T-helper 22 cell (primary cell): Measurements from ENCODE around the gene SLX4IP.

Source experiments
- DNase-seq: peaks from one replicate; pipeline ENCODE4 v3.0.0-alpha.2; 2020; ENCODE audit warnings: low read depth

Gene SLX4IP

GRCh38 chr20:10551732-10552724 is 116.9 kb downstream of the SLX4IP start:
- no peak for DNase-seq

- no peak for DNase-seq
Observed at GRCh38 chr20:10553326-10553984, 118.3 kb downstream of the SLX4IP start.

- no peak for DNase-seq
Observed at GRCh38 chr20:10554285-10554684, 119.2 kb downstream of the SLX4IP start.

- DNase-seq: no peak
Observed at GRCh38 chr20:10555393-10555792, 120.3 kb downstream of the SLX4IP start.

- no peak for DNase-seq
Observed at GRCh38 chr20:10555865-10556308, 120.8 kb downstream of the SLX4IP start.

GRCh38 chr20:10556519-10557083 is 121.5 kb downstream of the SLX4IP start:
- DNase-seq: no peak

- DNase-seq: no peak
Observed at GRCh38 chr20:10557685-10558084, 122.6 kb downstream of the SLX4IP start.

GRCh38 chr20:10558635-10559187 is 123.6 kb downstream of the SLX4IP start:
- DNase-seq: no peak

GRCh38 chr20:10559266-10559665 is 124.2 kb downstream of the SLX4IP start:
- no peak for DNase-seq

- DNase-seq: no peak
Observed at GRCh38 chr20:10560686-10561085, 125.6 kb downstream of the SLX4IP start.

GRCh38 chr20:10561302-10561701 is 126.2 kb downstream of the SLX4IP start:
- no peak for DNase-seq

- no peak for DNase-seq
Observed at GRCh38 chr20:10562899-10563298, 127.8 kb downstream of the SLX4IP start.

- DNase-seq: no peak
Observed at GRCh38 chr20:10563935-10564492, 128.9 kb downstream of the SLX4IP start.

- no peak for DNase-seq
Observed at GRCh38 chr20:10565191-10565921, 130.3 kb downstream of the SLX4IP start.

GRCh38 chr20:10565922-10566897 is 131.1 kb downstream of the SLX4IP start:
- DNase-seq: no peak

GRCh38 chr20:10568032-10568431 is 132.9 kb downstream of the SLX4IP start:
- DNase-seq: no peak

GRCh38 chr20:10571313-10571815 is 136.3 kb downstream of the SLX4IP start:
- no peak for DNase-seq

- DNase-seq: no peak
Observed at GRCh38 chr20:10572853-10573252, 137.7 kb downstream of the SLX4IP start.

GRCh38 chr20:10573273-10573950 is 138.3 kb downstream of the SLX4IP start:
- DNase-seq: no peak
